Mesenchymal stem cell (in vitro differentiated cells and primary cell): ENCODE data around the gene DIPK1B.

Source experiments
- DNase-seq: peaks from one replicate; pipeline ENCODE4 v3.0.0-alpha.2; 2013
- H2AFZ ChIP-seq: one replicate; pipeline ENCODE4 v1.6.1; 2013; ENCODE audit warnings: low read depth, mild to moderate bottlenecking, control low read depth, inconsistent platforms, low read length, moderate library complexity
- H2AK5ac ChIP-seq: 2 replicates; pipeline ENCODE4 v1.6.1; 2013; ENCODE audit warnings: low read length, moderate library complexity, mild to moderate bottlenecking, inconsistent platforms; ENCODE audit not compliant: severe bottlenecking
- H2BK120ac ChIP-seq: one replicate; pipeline ENCODE4 v1.6.1; 2013; ENCODE audit warnings: low read depth, mild to moderate bottlenecking, inconsistent platforms, low read length, moderate library complexity
- H2BK12ac ChIP-seq, 2 experiments: one replicate each; pipeline ENCODE4 v1.6.1; 2013; ENCODE audit warnings: inconsistent platforms in 2 of 2, low read length in 2 of 2, mild to moderate bottlenecking in 2 of 2, moderate library complexity in 2 of 2, control low read depth in 1 of 2
- H2BK15ac ChIP-seq: one replicate; pipeline ENCODE4 v1.6.1; 2013; ENCODE audit warnings: mild to moderate bottlenecking, low read depth, inconsistent platforms; ENCODE audit not compliant: poor library complexity, severe bottlenecking
- H2BK5ac ChIP-seq: 2 replicates; pipeline ENCODE4 v1.6.1; 2013; ENCODE audit warnings: low read depth, mild to moderate bottlenecking, low read length, control low read depth, inconsistent platforms; ENCODE audit not compliant: poor library complexity, severe bottlenecking
- H3K14ac ChIP-seq, 2 experiments: one replicate each; pipeline ENCODE4 v1.6.1; 2013; ENCODE audit warnings: inconsistent platforms in 2 of 2, low read length in 2 of 2, control low read depth in 1 of 2, mild to moderate bottlenecking in 1 of 2, moderate library complexity in 1 of 2
- H3K18ac ChIP-seq, 2 experiments: one replicate each; pipeline ENCODE4 v1.6.1; 2013; ENCODE audit warnings: inconsistent platforms in 2 of 2, low read length in 2 of 2, control low read depth in 1 of 2, low read depth in 1 of 2, mild to moderate bottlenecking in 1 of 2
- H3K23ac ChIP-seq, 2 experiments: one replicate each; pipeline ENCODE4 v1.6.1; 2013; ENCODE audit warnings: inconsistent platforms in 2 of 2, low read length in 2 of 2, mild to moderate bottlenecking in 2 of 2, moderate library complexity in 2 of 2, control low read depth in 1 of 2
- H3K27ac ChIP-seq: 2 replicates; pipeline ENCODE4 v1.5.1; 2013; ENCODE audit warnings: mild to moderate bottlenecking, moderate library complexity, low read length, control low read depth, inconsistent platforms; ENCODE audit not compliant: poor library complexity, severe bottlenecking
- H3K27me3 ChIP-seq, 2 experiments: 2 replicates each; pipeline versions ENCODE4 v1.6.1 to v1.7.0; 2013; ENCODE audit warnings: low read length in 2 of 2, mild to moderate bottlenecking in 2 of 2, moderate library complexity in 2 of 2, control low read depth in 1 of 2, inconsistent platforms in 1 of 2; ENCODE audit not compliant: control insufficient read depth in 1 of 2, insufficient read depth in 1 of 2
- H3K36me3 ChIP-seq, 2 experiments: 2 replicates each; pipeline versions ENCODE4 v1.6.1 to v1.7.0; 2013; ENCODE audit warnings: low read length in 2 of 2, control low read depth in 1 of 2, inconsistent platforms in 1 of 2, low read depth in 1 of 2, mild to moderate bottlenecking in 1 of 2; ENCODE audit not compliant: insufficient read depth in 2 of 2, control insufficient read depth in 1 of 2
- H3K4ac ChIP-seq, 2 experiments: one replicate each; pipeline ENCODE4 v1.6.1; 2013; ENCODE audit warnings: inconsistent platforms in 2 of 2, low read length in 2 of 2, mild to moderate bottlenecking in 2 of 2, moderate library complexity in 2 of 2, control low read depth in 1 of 2, low read depth in 1 of 2
- H3K4me1 ChIP-seq: 2 replicates; pipeline ENCODE4 v1.6.1; 2013; ENCODE audit warnings: low read depth, low read length, control low read depth; ENCODE audit not compliant: control insufficient read depth, insufficient read depth
- H3K4me2 ChIP-seq: 2 replicates; pipeline ENCODE4 v1.6.1; 2013; ENCODE audit warnings: low read length, mild to moderate bottlenecking, inconsistent platforms; ENCODE audit not compliant: poor library complexity, severe bottlenecking
- H3K4me3 ChIP-seq, 2 experiments: 2 replicates each; pipeline versions ENCODE4 v1.5.1 to v1.7.0; 2013; ENCODE audit warnings: low read length in 2 of 2, mild to moderate bottlenecking in 2 of 2, control low read depth in 1 of 2, low read depth in 1 of 2; ENCODE audit not compliant: insufficient read depth in 1 of 2
- H3K79me1 ChIP-seq: replicated peaks from 2 replicates; pipeline ENCODE4 v1.6.1; 2013; ENCODE audit warnings: mild to moderate bottlenecking, control low read depth, low read length, inconsistent platforms; ENCODE audit not compliant: poor library complexity, severe bottlenecking
- H3K9ac ChIP-seq: 2 replicates; pipeline ENCODE4 v1.7.0; 2013; ENCODE audit warnings: mild to moderate bottlenecking, low read length, moderate library complexity
- H3K9me3 ChIP-seq: 2 replicates; pipeline ENCODE4 v1.7.0; 2013; ENCODE audit warnings: mild to moderate bottlenecking, low read length; ENCODE audit not compliant: control insufficient read depth
- H4K8ac ChIP-seq: one replicate; pipeline ENCODE4 v1.6.1; 2013; ENCODE audit warnings: inconsistent platforms, mild to moderate bottlenecking, low read length, moderate library complexity
- H4K91ac ChIP-seq: one replicate; pipeline ENCODE4 v1.6.1; 2013; ENCODE audit warnings: mild to moderate bottlenecking, low read length, inconsistent platforms
- WGBS: methylation state at CpG from one replicate; pipeline ENCODE4 v1.1.7; 2013; ENCODE audit warnings: mixed read lengths; 5-methylcytosine and 5-hydroxymethylcytosine counted together

Gene DIPK1B

DNA sequence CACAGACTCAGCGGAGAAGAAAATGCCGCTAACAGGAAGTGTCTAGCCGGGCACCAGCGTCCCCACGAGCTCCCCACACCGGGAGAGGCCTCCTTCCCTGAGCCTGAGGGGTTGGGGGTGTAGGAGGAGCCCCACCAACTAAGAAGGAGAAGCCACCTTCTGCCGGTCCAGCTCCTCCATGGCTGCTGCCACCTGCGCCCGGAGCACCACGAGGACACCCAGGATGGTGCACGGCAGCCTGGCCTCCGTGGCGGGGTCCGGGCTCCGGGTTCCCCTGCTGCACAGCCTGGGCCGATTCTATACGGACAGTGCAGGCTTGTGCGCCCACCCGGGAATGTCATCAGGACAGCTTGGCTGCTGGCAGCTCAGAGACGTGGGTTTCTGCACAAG lies 45.4 kb downstream of the DIPK1B start:
- Histone ChIP-seq H2BK12ac (no peak overlapping the region), H3K14ac (no peak overlapping the region), H4K91ac (no peak overlapping the region), H3K27ac (no peak overlapping the region), H3K4me2 (no peak overlapping the region), H3K18ac (no peak overlapping the region), H2AFZ (no peak overlapping the region), H2AK5ac (no peak overlapping the region), H3K9ac (no peak overlapping the region), H2BK5ac (no peak overlapping the region), H3K36me3 (no peaks in the 10 kb centered on the region), H4K8ac (no peak overlapping the region), H3K4me1 (peaks cover 3% of the 10 kb centered on the region), H3K27me3 (peaks cover 11 to 44% of the 10 kb centered on the region in 2 experiments), H3K79me1 (no peaks in the 10 kb centered on the region), H3K4ac (no peak overlapping the region), H3K9me3 (peaks cover 11% of the 10 kb centered on the region), H3K4me3 (peak overlapping the region in 1 of 2 experiments; percentile 8), H2BK120ac (no peak overlapping the region), H2BK15ac (no peak overlapping the region), H3K23ac (no peak overlapping the region)
- WGBS, result 90% methylated on average over 20 of the region's 20 CpGs
- DNase-seq, result no peak

GRCh38 chr9:136759001-136759400 lies 46.6 kb downstream of the DIPK1B start:
- Histone ChIP-seq H3K4me2 (no peak overlapping the region), H4K8ac (no peak overlapping the region), H3K4me3 (no peak overlapping the region), H3K4ac (no peak overlapping the region), H3K27me3 (peaks cover 14 to 40% of the 10 kb centered on the region in 2 experiments), H4K91ac (no peak overlapping the region), H3K14ac (no peak overlapping the region), H2BK12ac (no peak overlapping the region), H2BK15ac (no peak overlapping the region), H3K23ac (no peak overlapping the region), H2BK120ac (no peak overlapping the region), H2BK5ac (no peak overlapping the region), H3K9me3 (peaks cover 11% of the 10 kb centered on the region), H2AK5ac (no peak overlapping the region), H3K36me3 (no peaks in the 10 kb centered on the region), H3K27ac (no peak overlapping the region), H3K4me1 (peaks cover 7% of the 10 kb centered on the region), H3K9ac (no peak overlapping the region), H3K79me1 (no peaks in the 10 kb centered on the region), H2AFZ (no peak overlapping the region), H3K18ac (no peak overlapping the region)
- DNase-seq, result no peak
- 75% methylated on average over 9 of the region's 9 CpGs for WGBS

DNA sequence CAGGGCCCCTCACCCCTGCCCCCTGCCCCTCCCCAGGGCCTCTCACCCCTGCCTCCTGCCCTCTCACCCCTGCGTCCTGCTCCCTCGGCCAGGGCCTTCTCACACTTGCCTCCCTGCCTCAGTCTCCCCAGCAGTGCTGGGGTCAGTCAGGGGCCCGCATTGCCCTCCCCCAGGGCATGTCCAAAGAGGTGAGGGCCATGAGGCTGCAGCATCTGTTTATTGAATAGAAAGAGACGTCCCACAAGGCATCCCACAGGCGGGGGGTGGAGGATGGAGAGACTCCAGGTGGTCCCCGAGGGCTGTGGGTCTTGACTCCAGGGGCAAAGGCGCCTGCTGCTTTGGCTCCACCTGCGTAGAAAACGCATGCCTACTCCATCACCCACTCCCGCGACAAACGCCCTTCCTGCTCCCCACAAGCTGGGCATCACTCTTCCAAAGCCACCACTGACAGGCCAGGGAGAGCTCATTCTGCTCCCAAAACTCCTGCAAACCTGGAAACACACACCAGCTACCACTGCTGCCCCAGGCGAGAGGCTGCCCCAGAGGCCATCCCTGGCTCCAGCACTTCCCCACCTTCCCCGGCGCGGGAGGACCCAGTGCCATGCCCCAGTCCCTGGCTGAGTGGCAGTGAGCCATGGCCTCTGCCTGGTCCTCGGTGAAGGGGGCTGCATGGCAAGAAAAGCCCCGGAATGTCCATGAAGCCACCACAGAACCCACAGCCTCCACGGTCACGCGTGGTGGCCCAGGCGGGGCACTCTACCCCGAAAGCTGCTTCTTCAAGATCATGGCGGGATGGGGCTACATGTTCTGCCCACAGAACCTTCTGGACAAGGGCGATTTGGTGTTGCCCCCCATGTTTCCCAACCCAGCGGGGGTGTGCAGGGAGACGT lies 47.3 kb downstream of the DIPK1B start:
- Histone ChIP-seq H3K27ac (no peak overlapping the region), H3K9ac (no peak overlapping the region), H3K4me1 (peaks cover 7% of the 10 kb centered on the region), H3K4me2 (no peak overlapping the region), H3K79me1 (no peaks in the 10 kb centered on the region), H3K4ac (no peak overlapping the region), H2AK5ac (no peak overlapping the region), H3K18ac (no peak overlapping the region), H2BK5ac (no peak overlapping the region), H4K8ac (no peak overlapping the region), H2BK12ac (no peak overlapping the region), H3K36me3 (no peaks in the 10 kb centered on the region), H3K14ac (no peak overlapping the region), H3K23ac (no peak overlapping the region), H2AFZ (no peak overlapping the region), H4K91ac (no peak overlapping the region), H3K27me3 (peaks cover 20 to 42% of the 10 kb centered on the region in 2 experiments), H3K4me3 (no peak overlapping the region), H2BK120ac (no peak overlapping the region), H3K9me3 (peaks cover 11% of the 10 kb centered on the region), H2BK15ac (no peak overlapping the region)
- DNase-seq, result no peak
- 89% methylated on average over 24 of the region's 27 CpGs for WGBS

DNA sequence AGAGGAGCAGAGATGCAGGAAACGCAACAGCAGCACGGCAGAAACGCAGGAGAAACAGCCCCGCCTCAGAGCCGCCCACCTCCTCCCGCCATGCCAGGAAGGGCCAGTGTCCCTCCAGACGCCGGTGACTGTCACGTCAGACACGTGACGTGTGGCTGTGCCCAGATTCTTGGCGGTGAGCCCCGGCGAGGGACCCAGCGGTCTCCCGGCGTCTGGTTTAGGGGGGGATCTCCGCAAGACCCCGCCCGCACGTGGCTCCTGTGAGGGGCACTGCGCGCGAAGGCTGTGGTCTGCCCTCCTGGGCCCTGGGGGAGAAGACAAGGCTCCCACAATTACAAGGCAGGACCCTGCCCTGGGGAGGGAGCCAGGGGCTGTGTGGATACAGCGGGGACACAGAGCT lies 48.1 kb downstream of the DIPK1B start:
- H3K4me2 ChIP-seq, result no peak overlapping the region
- H2BK15ac ChIP-seq, result peak overlapping the region; percentile 2
- peaks cover 27 to 45% of the 10 kb centered on the region in 2 experiments for H3K27me3 ChIP-seq
- no peak overlapping the region for H3K9ac ChIP-seq
- no peak overlapping the region for H2BK5ac ChIP-seq
- DNase-seq, result no peak
- no peak overlapping the region for H4K8ac ChIP-seq
- no peak overlapping the region for H3K4ac ChIP-seq
- H3K79me1 ChIP-seq, result no peaks in the 10 kb centered on the region
- H4K91ac ChIP-seq, result peak overlapping the region; percentile 10
- no peak overlapping the region for H2BK12ac ChIP-seq
- no peak overlapping the region for H2AK5ac ChIP-seq
- H2AFZ ChIP-seq, result no peak overlapping the region
- no peak overlapping the region for H3K4me3 ChIP-seq
- no peak overlapping the region for H3K23ac ChIP-seq
- H3K4me1 ChIP-seq, result peaks cover 7% of the 10 kb centered on the region
- WGBS, result 86% methylated on average over 25 of the region's 25 CpGs
- no peaks in the 10 kb centered on the region for H3K36me3 ChIP-seq
- no peak overlapping the region for H2BK120ac ChIP-seq
- H3K14ac ChIP-seq, result no peak overlapping the region
- H3K27ac ChIP-seq, result no peak overlapping the region
- peaks cover 10% of the 10 kb centered on the region for H3K9me3 ChIP-seq
- no peak overlapping the region for H3K18ac ChIP-seq
